Hepatocyte (in vitro differentiated cells): ENCODE data around the gene MOB2.

Source experiments
- CTCF ChIP-seq: fragments of 200-600 bp; sonication (generic); IDR thresholded peaks from 2 replicates; pipeline ENCODE4 v1.5.1; 2016; ENCODE audit warnings: antibody characterized with exemption, mild to moderate bottlenecking; ENCODE audit not compliant: poor library complexity
- EZH2 ChIP-seq: fragments of 200-600 bp; sonication (generic); IDR thresholded peaks from 2 replicates; pipeline ENCODE4 v1.6.1; 2016; ENCODE audit warnings: antibody characterized with exemption, mild to moderate bottlenecking, borderline replicate concordance
- EZH2phosphoT487 ChIP-seq: fragments of 200-600 bp; sonication (generic); IDR thresholded peaks from one replicate; pipeline ENCODE4 v1.6.1; 2018; ENCODE audit warnings: antibody characterized with exemption, mild to moderate bottlenecking, low read depth, moderate library complexity; ENCODE audit not compliant: unreplicated experiment, severe bottlenecking

GRCh38 chr11:1498262-1498661 lies 11.7 kb upstream of the MOB2 start:
- no peak for TF ChIP-seq CTCF
- no peak for TF ChIP-seq EZH2
- no peak for TF ChIP-seq EZH2phosphoT487
